HEK293T (cell line): ENCODE data around the gene UQCRQ.

Experiments
- ARNT ChIP-seq: fragments of 450-650 bp; IDR thresholded peaks from 2 replicates; pipeline ENCODE4 v1.6.1; 2017; ENCODE audit warnings: mild to moderate bottlenecking
- BHLHE40 ChIP-seq: fragments of 450-650 bp; IDR thresholded peaks from 2 replicates; pipeline ENCODE4 v1.6.1; 2016; ENCODE audit warnings: mild to moderate bottlenecking, moderate library complexity, borderline replicate concordance
- CTBP1 ChIP-seq: fragments of 450-650 bp; IDR thresholded peaks from 2 replicates; pipeline ENCODE4 v1.6.1; 2016; ENCODE audit warnings: borderline replicate concordance
- FOXA1 ChIP-seq: fragments of 450-650 bp; IDR thresholded peaks from 2 replicates; pipeline ENCODE4 v1.6.1; 2016; ENCODE audit warnings: mild to moderate bottlenecking
- FOXK2 ChIP-seq: fragments of 450-650 bp; IDR thresholded peaks from 2 replicates; pipeline ENCODE4 v1.6.1; 2016; ENCODE audit warnings: mild to moderate bottlenecking
- FOXM1 ChIP-seq: fragments of 450-650 bp; IDR thresholded peaks from 2 replicates; pipeline ENCODE4 v1.6.1; 2017; ENCODE audit warnings: mild to moderate bottlenecking, borderline replicate concordance
- HDGF ChIP-seq: fragments of 450-650 bp; IDR thresholded peaks from 2 replicates; pipeline ENCODE4 v1.6.1; 2017; ENCODE audit warnings: antibody characterized with exemption, borderline replicate concordance
- L3MBTL2 ChIP-seq: fragments of 450-650 bp; conservative IDR thresholded peaks from 2 replicates; pipeline ENCODE4 v1.6.1; 2016; ENCODE audit warnings: mild to moderate bottlenecking
- LEF1 ChIP-seq: fragments of 450-650 bp; IDR thresholded peaks from 2 replicates; pipeline ENCODE4 v1.6.1; 2017; ENCODE audit warnings: mild to moderate bottlenecking, borderline replicate concordance
- NFRKB ChIP-seq: fragments of 450-650 bp; IDR thresholded peaks from 2 replicates; pipeline ENCODE4 v1.6.1; 2016; ENCODE audit warnings: mild to moderate bottlenecking, moderate library complexity
- PKNOX1 ChIP-seq: fragments of 450-650 bp; IDR thresholded peaks from 2 replicates; pipeline ENCODE4 v1.6.1; 2016
- SP1 ChIP-seq: fragments of 450-650 bp; IDR thresholded peaks from 2 replicates; pipeline ENCODE4 v1.6.1; 2017
- TARDBP ChIP-seq: fragments of 450-650 bp; IDR thresholded peaks from 2 replicates; pipeline ENCODE4 v1.6.1; 2016

GRCh38 chr5:132825834-132826391 lies 40.5 kb upstream of the UQCRQ start:
- TF ChIP-seq HDGF (no peak), TARDBP (no peak), FOXM1 (no peak), NFRKB (no peak), FOXK2 (no peak), LEF1 (no peak), ARNT (no peak), PKNOX1 (no peak), CTBP1 (no peak), SP1 (no peak), BHLHE40 (no peak), L3MBTL2 (no peak), FOXA1 (no peak)
